Measurements from ENCODE around the gene PDCD1LG2.
"Not testable (repeated sequence)": the region's sequence is repeated elsewhere in the genome, so short reads cannot be mapped to it uniquely, and the experiment has no call there.

The PDCD1LG2 gene

DNA sequence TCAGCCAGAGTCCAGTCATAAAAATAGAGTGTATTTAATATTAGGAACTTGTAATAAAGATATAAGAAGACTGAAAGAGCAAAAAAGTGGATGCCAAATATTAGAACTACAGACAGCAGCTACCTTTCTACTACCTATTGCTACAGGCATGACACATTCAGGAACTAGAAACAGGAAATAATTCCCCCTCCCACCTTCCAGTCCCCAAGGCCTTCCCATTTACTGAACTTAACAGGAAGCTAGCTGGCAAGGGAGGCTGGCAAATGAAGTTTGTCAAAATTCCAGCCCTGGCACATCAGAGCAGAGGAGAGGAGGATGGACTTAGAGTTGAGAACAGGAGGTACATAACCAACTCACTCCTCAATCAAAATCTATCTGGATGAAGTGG, 68.4 kb downstream of the PDCD1LG2 start:
- Histone ChIP-seq H3K9me2 (replicated peaks; ENCODE audit: insufficient read depth, low read length) (no peaks in the 10 kb centered on the region), H3K4me1 (ENCODE audit: low read length) (no peaks in the 10 kb centered on the region), H3K79me2 (ENCODE audit: low read length) (no peaks in the 10 kb centered on the region), H3K36me3 (replicated peaks; ENCODE audit: insufficient read depth, low read length) (no peaks in the 10 kb centered on the region), H3K27ac (ENCODE audit: low read length) (no peak overlapping the region), H3F3A (ENCODE audit: insufficient read depth, low read length) (no peaks in the 10 kb centered on the region; the same call in 1 of the 2 replicates), H3K27me3 (replicated peaks; ENCODE audit: insufficient read depth, low read length) (no peaks in the 10 kb centered on the region), H3K9me3 (replicated peaks; ENCODE audit: insufficient read depth, low read length) (no peaks in the 10 kb centered on the region), H3K4me3 (ENCODE audit: low read length) (no peak overlapping the region), H3K9ac (ENCODE audit: low read length) (no peak overlapping the region), H3K4me2 (ENCODE audit: low read depth, low read length) (no peak overlapping the region), H4K20me1 (ENCODE audit: insufficient read depth, low read length) (no peaks in the 10 kb centered on the region), H2AFZ (ENCODE audit: low read length) (no peak overlapping the region)
- TF ChIP-seq EZH2phosphoT487 (IDR thresholded peaks at IDR 0.05; ENCODE audit: low read length) (no peak), EZH2 (optimal IDR thresholded peaks at IDR 0.05; ENCODE audit: low read depth, low read length) (no peak)
- TF ChIP-seq, protein P1, sequence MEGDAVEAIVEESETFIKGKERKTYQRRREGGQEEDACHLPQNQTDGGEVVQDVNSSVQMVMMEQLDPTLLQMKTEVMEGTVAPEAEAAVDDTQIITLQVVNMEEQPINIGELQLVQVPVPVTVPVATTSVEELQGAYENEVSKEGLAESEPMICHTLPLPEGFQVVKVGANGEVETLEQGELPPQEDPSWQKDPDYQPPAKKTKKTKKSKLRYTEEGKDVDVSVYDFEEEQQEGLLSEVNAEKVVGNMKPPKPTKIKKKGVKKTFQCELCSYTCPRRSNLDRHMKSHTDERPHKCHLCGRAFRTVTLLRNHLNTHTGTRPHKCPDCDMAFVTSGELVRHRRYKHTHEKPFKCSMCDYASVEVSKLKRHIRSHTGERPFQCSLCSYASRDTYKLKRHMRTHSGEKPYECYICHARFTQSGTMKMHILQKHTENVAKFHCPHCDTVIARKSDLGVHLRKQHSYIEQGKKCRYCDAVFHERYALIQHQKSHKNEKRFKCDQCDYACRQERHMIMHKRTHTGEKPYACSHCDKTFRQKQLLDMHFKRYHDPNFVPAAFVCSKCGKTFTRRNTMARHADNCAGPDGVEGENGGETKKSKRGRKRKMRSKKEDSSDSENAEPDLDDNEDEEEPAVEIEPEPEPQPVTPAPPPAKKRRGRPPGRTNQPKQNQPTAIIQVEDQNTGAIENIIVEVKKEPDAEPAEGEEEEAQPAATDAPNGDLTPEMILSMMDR (IDR thresholded peaks at IDR 0.05; ENCODE audit: low read length) = no peak
- DNase-seq = no peak

DNA sequence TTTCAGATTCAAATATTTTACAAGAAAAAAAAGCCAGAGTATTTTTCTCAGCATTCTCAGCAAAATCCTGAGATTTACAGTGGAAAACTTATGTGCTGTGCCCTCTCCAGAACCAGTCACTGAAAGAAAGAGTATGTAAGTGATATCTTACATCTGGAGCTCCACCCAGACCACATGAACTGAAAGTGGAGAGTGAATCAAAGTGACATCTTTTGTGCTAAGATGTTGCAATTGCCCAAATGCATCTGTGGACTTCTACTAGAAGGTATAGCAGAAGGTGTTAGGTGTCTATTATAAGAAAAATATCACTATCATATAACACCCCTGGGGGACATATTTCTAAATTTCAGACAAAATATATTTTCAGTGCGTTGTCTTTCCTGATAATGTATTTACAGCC, 69.5 kb downstream of the PDCD1LG2 start:
- H3K9me2 ChIP-seq (replicated peaks; ENCODE audit: insufficient read depth, low read length) = no peaks in the 10 kb centered on the region
- DNase-seq = no peak
- no peak overlapping the region for H2AFZ ChIP-seq (ENCODE audit: low read length)
- H3K79me2 ChIP-seq (ENCODE audit: low read length) = no peaks in the 10 kb centered on the region
- no peaks in the 10 kb centered on the region; the same call in 1 of the 2 replicates for H3F3A ChIP-seq (ENCODE audit: insufficient read depth, low read length)
- H3K27me3 ChIP-seq (replicated peaks; ENCODE audit: insufficient read depth, low read length) = no peaks in the 10 kb centered on the region
- no peak overlapping the region for H3K27ac ChIP-seq (ENCODE audit: low read length)
- no peak overlapping the region for H3K4me3 ChIP-seq (ENCODE audit: low read length)
- TF ChIP-seq EZH2 (optimal IDR thresholded peaks at IDR 0.05; ENCODE audit: low read depth, low read length) (no peak), EZH2phosphoT487 (IDR thresholded peaks at IDR 0.05; ENCODE audit: low read length) (no peak)
- TF ChIP-seq, protein P1 (IDR thresholded peaks at IDR 0.05; ENCODE audit: low read length) = no peak
- H3K9ac ChIP-seq (ENCODE audit: low read length) = no peak overlapping the region
- no peaks in the 10 kb centered on the region for H3K4me1 ChIP-seq (ENCODE audit: low read length)
- no peaks in the 10 kb centered on the region for H4K20me1 ChIP-seq (ENCODE audit: insufficient read depth, low read length)
- no peaks in the 10 kb centered on the region for H3K36me3 ChIP-seq (replicated peaks; ENCODE audit: insufficient read depth, low read length)
- H3K9me3 ChIP-seq (replicated peaks; ENCODE audit: insufficient read depth, low read length) = no peaks in the 10 kb centered on the region
- no peak overlapping the region for H3K4me2 ChIP-seq (ENCODE audit: low read depth, low read length)

DNA sequence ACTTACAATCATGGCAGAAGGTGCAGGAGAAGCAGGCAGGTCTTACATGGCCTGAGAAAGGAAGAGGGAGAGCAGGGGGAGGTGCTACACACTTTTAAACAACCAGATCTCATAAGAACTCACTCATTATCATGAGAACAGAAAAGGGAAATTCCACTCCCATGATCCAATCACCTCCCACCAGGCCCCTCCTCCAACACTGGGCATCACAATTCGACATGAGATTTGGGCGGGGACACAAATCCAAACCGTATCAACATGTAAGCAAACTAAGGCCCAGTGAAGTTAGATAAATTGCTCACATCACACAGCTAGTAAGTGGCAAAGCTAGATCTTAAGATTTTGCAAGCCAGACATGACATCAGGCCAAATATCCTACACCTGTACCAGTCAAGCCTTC, 70.3 kb downstream of the PDCD1LG2 start:
- H3K4me2 ChIP-seq (ENCODE audit: low read depth, low read length) = no peak overlapping the region
- TF ChIP-seq EZH2 (optimal IDR thresholded peaks at IDR 0.05; ENCODE audit: low read depth, low read length) = no peak
- TF ChIP-seq, protein P1 (IDR thresholded peaks at IDR 0.05; ENCODE audit: low read length) = no peak
- TF ChIP-seq EZH2phosphoT487 (IDR thresholded peaks at IDR 0.05; ENCODE audit: low read length) = no peak
- H3K9me2 ChIP-seq (replicated peaks; ENCODE audit: insufficient read depth, low read length) = no peaks in the 10 kb centered on the region
- no peak overlapping the region for H3K27ac ChIP-seq (ENCODE audit: low read length)
- no peak overlapping the region for H3K4me3 ChIP-seq (ENCODE audit: low read length)
- no peaks in the 10 kb centered on the region for H3K79me2 ChIP-seq (ENCODE audit: low read length)
- no peaks in the 10 kb centered on the region; the same call in 1 of the 2 replicates for H3F3A ChIP-seq (ENCODE audit: insufficient read depth, low read length)
- DNase-seq = no peak
- H3K36me3 ChIP-seq (replicated peaks; ENCODE audit: insufficient read depth, low read length) = no peaks in the 10 kb centered on the region
- no peaks in the 10 kb centered on the region for H3K27me3 ChIP-seq (replicated peaks; ENCODE audit: insufficient read depth, low read length)
- no peaks in the 10 kb centered on the region for H4K20me1 ChIP-seq (ENCODE audit: insufficient read depth, low read length)
- H3K9ac ChIP-seq (ENCODE audit: low read length) = no peak overlapping the region
- H3K4me1 ChIP-seq (ENCODE audit: low read length) = no peaks in the 10 kb centered on the region
- H2AFZ ChIP-seq (ENCODE audit: low read length) = no peak overlapping the region
- no peaks in the 10 kb centered on the region for H3K9me3 ChIP-seq (replicated peaks; ENCODE audit: insufficient read depth, low read length)

DNA sequence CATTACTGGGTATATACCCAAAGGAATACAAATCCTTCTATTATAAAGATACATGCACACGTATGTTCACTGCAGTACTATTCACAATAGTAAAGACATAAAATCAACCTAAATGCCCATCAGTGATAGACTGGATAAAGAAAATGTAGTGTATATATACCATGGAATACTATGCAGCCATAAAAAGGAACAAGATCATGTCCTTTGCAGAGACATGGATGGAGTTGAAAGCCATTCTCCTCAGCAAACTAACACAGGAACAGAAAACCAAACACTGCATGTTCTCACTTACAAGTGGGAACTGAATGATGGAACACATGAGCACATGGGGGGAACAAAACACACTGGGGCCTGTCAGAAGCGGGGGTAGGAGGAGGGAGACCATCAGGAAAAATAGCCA, 71.4 kb downstream of the PDCD1LG2 start:
- H3K9me3 ChIP-seq (replicated peaks; ENCODE audit: insufficient read depth, low read length); H3K27ac ChIP-seq (ENCODE audit: low read length); H3K4me3 ChIP-seq (ENCODE audit: low read length); H3K4me1 ChIP-seq (ENCODE audit: low read length); H3K9ac ChIP-seq (ENCODE audit: low read length); H3K27me3 ChIP-seq (replicated peaks; ENCODE audit: insufficient read depth, low read length); DNase-seq; H3K9me2 ChIP-seq (replicated peaks; ENCODE audit: insufficient read depth, low read length); H2AFZ ChIP-seq (ENCODE audit: low read length); H3K79me2 ChIP-seq (ENCODE audit: low read length); H3F3A ChIP-seq (ENCODE audit: insufficient read depth, low read length); H3K4me2 ChIP-seq (ENCODE audit: low read depth, low read length); H3K36me3 ChIP-seq (replicated peaks; ENCODE audit: insufficient read depth, low read length); H4K20me1 ChIP-seq (ENCODE audit: insufficient read depth, low read length): not testable (repeated sequence)
